ENCODE data around the gene CTU1.

Gene CTU1

DNA sequence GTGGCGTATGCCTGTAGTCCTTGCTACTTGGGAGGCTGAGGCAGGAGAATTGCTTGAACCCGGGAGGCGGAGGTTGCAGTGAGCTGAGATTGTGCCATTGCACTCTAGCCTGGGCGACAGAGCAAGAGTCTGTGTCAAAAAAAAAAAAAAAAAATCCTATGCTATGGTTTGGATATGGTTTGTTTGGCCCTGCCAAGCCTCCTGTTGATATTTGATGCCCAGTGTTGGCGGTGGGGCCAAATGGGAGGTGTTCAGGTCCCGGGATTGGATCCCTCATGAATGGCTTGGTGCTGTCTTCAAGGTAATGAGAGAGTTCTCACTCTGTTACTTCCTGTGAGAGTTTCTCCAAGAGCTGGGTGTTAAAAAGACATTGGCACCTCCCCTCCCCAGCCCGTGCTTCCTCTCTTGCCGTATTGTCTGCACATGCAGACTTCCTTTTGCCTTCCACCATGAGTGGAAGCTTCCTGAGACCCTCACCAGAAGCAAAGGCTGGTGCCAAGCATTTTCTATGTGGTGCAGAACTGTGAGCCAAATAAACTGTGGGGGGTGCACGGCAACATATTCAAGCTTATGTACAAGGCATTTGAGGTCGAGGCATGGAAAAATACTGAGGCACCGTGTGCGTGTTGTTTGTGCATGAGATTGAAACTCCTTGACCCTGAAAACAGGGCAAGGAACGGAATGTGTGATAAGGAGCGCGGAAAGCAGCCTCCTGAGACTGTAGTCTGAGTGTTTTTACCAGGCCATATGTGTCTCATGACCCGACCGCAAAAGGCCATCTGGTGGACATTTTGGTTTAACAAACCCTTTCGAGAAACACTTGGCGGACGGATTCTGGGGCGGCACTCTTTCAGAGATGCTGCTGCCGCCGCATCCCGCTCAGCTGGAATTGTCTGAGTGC lies 23.8 kb upstream of the CTU1 start:
- peak; percentile 81 for DNase-seq (ENCODE audit: low read depth)

DNA sequence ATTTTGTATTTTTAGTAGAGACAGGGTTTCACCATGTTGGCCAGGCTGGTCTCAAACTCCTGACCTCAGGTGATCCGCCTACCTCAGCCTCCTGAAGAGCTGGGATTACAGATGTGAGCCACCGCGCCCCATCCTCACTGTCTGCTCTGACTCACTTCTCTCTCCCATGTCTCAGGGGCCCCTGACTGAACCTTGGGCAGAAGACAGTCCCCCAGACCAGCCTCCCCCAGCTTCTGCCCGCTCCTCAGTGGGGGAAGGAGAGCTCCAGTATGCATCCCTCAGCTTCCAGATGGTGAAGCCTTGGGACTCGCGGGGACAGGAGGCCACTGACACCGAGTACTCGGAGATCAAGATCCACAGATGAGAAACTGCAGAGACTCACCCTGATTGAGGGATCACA lies 21.5 kb upstream of the CTU1 start:
- no peak overlapping the region for H3K4me3 ChIP-seq (ENCODE audit: low read depth, low read length)
- DNase-seq (ENCODE audit: low read depth), result peak; percentile 59
- TF ChIP-seq MYC (IDR thresholded peaks at IDR 0.05; ENCODE audit: low read depth, low read length) (no peak), POLR2A (IDR thresholded peaks at IDR 0.05; ENCODE audit: extremely low read depth, insufficient read length) (no peak)
- TF ChIP-seq, protein P1, sequence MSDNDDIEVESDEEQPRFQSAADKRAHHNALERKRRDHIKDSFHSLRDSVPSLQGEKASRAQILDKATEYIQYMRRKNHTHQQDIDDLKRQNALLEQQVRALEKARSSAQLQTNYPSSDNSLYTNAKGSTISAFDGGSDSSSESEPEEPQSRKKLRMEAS (IDR thresholded peaks at IDR 0.05; ENCODE audit: low read depth, low read length), result no peak
- TF ChIP-seq, protein P2, sequence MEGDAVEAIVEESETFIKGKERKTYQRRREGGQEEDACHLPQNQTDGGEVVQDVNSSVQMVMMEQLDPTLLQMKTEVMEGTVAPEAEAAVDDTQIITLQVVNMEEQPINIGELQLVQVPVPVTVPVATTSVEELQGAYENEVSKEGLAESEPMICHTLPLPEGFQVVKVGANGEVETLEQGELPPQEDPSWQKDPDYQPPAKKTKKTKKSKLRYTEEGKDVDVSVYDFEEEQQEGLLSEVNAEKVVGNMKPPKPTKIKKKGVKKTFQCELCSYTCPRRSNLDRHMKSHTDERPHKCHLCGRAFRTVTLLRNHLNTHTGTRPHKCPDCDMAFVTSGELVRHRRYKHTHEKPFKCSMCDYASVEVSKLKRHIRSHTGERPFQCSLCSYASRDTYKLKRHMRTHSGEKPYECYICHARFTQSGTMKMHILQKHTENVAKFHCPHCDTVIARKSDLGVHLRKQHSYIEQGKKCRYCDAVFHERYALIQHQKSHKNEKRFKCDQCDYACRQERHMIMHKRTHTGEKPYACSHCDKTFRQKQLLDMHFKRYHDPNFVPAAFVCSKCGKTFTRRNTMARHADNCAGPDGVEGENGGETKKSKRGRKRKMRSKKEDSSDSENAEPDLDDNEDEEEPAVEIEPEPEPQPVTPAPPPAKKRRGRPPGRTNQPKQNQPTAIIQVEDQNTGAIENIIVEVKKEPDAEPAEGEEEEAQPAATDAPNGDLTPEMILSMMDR (IDR thresholded peaks at IDR 0.05; ENCODE audit: low read depth, low read length), result no peak

More for the DNA sequence above, 23.8 kb upstream of the CTU1 start:
- H3K4me3 ChIP-seq (ENCODE audit: low read depth, low read length), result peak overlapping the region; percentile 11
- TF ChIP-seq, protein P2 (IDR thresholded peaks at IDR 0.05; ENCODE audit: low read depth, low read length), result peak; percentile 10
- TF ChIP-seq, protein P1 (IDR thresholded peaks at IDR 0.05; ENCODE audit: low read depth, low read length), result no peak
- no peak for TF ChIP-seq MYC (IDR thresholded peaks at IDR 0.05; ENCODE audit: low read depth, low read length)
- no peak for TF ChIP-seq POLR2A (IDR thresholded peaks at IDR 0.05; ENCODE audit: extremely low read depth, insufficient read length)

DNA sequence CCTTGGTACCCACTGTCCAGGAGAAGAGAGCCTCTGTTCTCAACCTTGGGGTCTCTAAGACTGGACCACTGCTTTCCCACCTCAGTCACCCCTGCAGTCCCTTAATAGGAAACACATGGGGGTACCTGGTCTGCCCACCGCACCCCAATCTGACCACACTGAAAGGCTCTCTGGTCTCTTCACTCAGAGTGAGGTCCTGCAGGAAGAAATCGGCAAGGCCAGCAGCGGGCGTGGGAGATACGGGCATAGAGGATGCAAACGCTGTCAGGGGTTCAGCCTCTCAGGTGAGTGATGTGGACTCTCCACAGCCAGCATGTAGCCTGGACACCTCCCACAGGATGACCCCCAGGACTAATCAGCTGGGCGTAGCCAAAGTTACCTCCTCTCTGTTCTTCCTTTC lies 20.0 kb upstream of the CTU1 start:
- H3K4me3 ChIP-seq (ENCODE audit: low read depth, low read length), result no peak overlapping the region
- TF ChIP-seq, protein P2 (IDR thresholded peaks at IDR 0.05; ENCODE audit: low read depth, low read length), result no peak
- no peak for DNase-seq (ENCODE audit: low read depth)

DNA sequence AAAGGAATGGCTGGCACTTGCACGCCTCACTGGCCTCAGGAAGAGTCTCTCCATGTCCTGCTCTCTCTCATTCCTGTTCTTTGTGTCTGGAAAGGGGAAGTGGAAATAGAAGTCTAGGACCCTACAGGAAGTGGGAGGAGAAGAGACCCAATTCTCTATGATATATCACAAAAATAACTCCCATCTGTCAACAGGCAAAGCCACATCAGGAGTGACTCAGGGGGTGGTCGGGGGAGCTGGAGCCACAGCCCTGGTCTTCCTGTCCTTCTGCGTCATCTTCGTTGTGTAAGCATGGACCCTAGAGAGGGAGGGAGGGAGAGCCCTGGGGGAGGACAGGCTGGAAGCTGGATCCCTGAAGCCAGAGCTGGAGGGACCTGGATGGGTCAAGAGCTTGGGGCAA lies 19.5 kb upstream of the CTU1 start:
- DNase-seq (ENCODE audit: low read depth), result peak; percentile 94

DNA sequence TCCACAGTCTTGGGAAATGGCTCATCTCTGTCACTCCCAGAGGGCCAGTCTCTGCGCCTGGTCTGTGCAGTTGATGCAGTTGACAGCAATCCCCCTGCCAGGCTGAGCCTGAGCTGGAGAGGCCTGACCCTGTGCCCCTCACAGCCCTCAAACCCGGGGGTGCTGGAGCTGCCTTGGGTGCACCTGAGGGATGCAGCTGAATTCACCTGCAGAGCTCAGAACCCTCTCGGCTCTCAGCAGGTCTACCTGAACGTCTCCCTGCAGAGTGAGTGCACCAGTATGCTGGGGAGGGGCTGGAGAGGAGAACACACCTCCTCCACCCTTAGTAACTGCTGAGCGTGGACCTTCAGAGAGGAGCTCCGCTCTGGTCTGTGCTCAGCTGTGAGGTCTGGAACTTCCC lies 18.8 kb upstream of the CTU1 start:
- peak; percentile 35 for DNase-seq (ENCODE audit: low read depth)
- TF ChIP-seq, protein P2 (IDR thresholded peaks at IDR 0.05; ENCODE audit: low read depth, low read length), result no peak
- no peak for TF ChIP-seq POLR2A (IDR thresholded peaks at IDR 0.05; ENCODE audit: extremely low read depth, insufficient read length)
- TF ChIP-seq, protein P1 (IDR thresholded peaks at IDR 0.05; ENCODE audit: low read depth, low read length), result no peak
- TF ChIP-seq MYC (IDR thresholded peaks at IDR 0.05; ENCODE audit: low read depth, low read length), result no peak
- no peak overlapping the region for H3K4me3 ChIP-seq (ENCODE audit: low read depth, low read length)

More for the DNA sequence above, 19.5 kb upstream of the CTU1 start:
- no peak overlapping the region for H3K4me3 ChIP-seq (ENCODE audit: low read depth, low read length)
- TF ChIP-seq MYC (IDR thresholded peaks at IDR 0.05; ENCODE audit: low read depth, low read length), result peak; percentile 10; the same call in 1 of the 2 replicates
- TF ChIP-seq, protein P2 (IDR thresholded peaks at IDR 0.05; ENCODE audit: low read depth, low read length), result no peak
